IMR-90 (cell line): ENCODE measurements around the gene LPO. TPM values are rescaled to one million over a fixed set of nuclear protein-coding genes. Genes with fewer than 3 reads are reported as not detected.

Experiments used
- ATAC-seq: fragments of 200-7000 bp; cut with Tn5 transposase; 2 replicates; pipeline ENCODE4 v1.9.1; 2020; ENCODE audit warnings: low read depth, mild to moderate bottlenecking, moderate library complexity
- BruUV-seq: library from RNA; stranded (reverse); fragments of 400-500 nt; replicated peaks from 2 replicates; lab custom pipeline; 2021; lab: Mats Ljungman, UMichigan
- CTCF ChIA-PET: fragments of 300-600 bp; formaldehyde crosslinking; extraction: SDS; loops from one replicate; lab custom pipeline; 2021; ENCODE audit warnings: antibody characterized with exemption; lab: Yijun Ruan, JAX
- POLR2A ChIA-PET: fragments of 300-600 bp; sonication (Branson Sonifier 250); formaldehyde crosslinking; loops from one replicate; lab custom pipeline; 2022; ENCODE audit warnings: antibody characterized with exemption; ENCODE audit not compliant: unreplicated experiment; lab: Charles Lee
- DNase-seq: peaks from one replicate; pipeline ENCODE4 v3.0.0; 2013
- H2AFZ ChIP-seq: replicated peaks from 2 replicates; pipeline ENCODE3; 2013; ENCODE audit warnings: low read length, mild to moderate bottlenecking; ENCODE audit not compliant: poor library complexity
- H2AK5ac ChIP-seq: 2 replicates; pipeline ENCODE4 v1.6.1; 2013; ENCODE audit warnings: low read depth, low read length, inconsistent platforms
- H2AK9ac ChIP-seq: replicated peaks from 2 replicates; pipeline ENCODE3; 2013; ENCODE audit warnings: mild to moderate bottlenecking, low read depth, low read length, moderate library complexity; ENCODE audit not compliant: poor library complexity
- H2BK120ac ChIP-seq: 2 replicates; pipeline ENCODE4 v1.6.1; 2013; ENCODE audit warnings: low read depth, low read length, inconsistent platforms
- H2BK15ac ChIP-seq: 3 replicates; pipeline ENCODE4 v1.6.1; 2013; ENCODE audit warnings: low read depth, low read length, inconsistent platforms
- H2BK20ac ChIP-seq: 2 replicates; pipeline ENCODE4 v1.6.1; 2013; ENCODE audit warnings: low read depth, mild to moderate bottlenecking, inconsistent platforms, low read length, moderate library complexity
- H2BK5ac ChIP-seq: 2 replicates; pipeline ENCODE4 v1.6.1; 2013; ENCODE audit warnings: mild to moderate bottlenecking, low read depth, low read length, inconsistent platforms; ENCODE audit not compliant: poor library complexity, severe bottlenecking
- H3K14ac ChIP-seq: replicated peaks from 2 replicates; pipeline ENCODE4 v1.6.1; 2013; ENCODE audit warnings: low read depth, low read length, inconsistent platforms
- H3K18ac ChIP-seq: 2 replicates; pipeline ENCODE4 v1.6.1; 2013; ENCODE audit warnings: low read depth, low read length, control low read depth
- H3K23ac ChIP-seq: 2 replicates; pipeline ENCODE4 v1.6.1; 2013; ENCODE audit warnings: low read depth, low read length, inconsistent platforms
- H3K27ac ChIP-seq: 2 replicates; pipeline ENCODE4 v1.5.1; 2013; ENCODE audit warnings: mild to moderate bottlenecking, control low read depth, low read length; ENCODE audit not compliant: insufficient read depth
- H3K27me3 ChIP-seq: 2 replicates; pipeline ENCODE4 v1.6.1; 2013; ENCODE audit warnings: low read length; ENCODE audit not compliant: control insufficient read depth, insufficient read depth
- H3K36me3 ChIP-seq: 2 replicates; pipeline ENCODE4 v1.6.1; 2013; ENCODE audit warnings: low read length, mixed read lengths; ENCODE audit not compliant: control insufficient read depth, insufficient read depth
- H3K4ac ChIP-seq: 2 replicates; pipeline ENCODE4 v1.6.1; 2013; ENCODE audit warnings: low read depth, low read length, inconsistent platforms
- H3K4me1 ChIP-seq: 2 replicates; pipeline ENCODE4 v1.6.1; 2013; ENCODE audit warnings: low read length, mixed read lengths; ENCODE audit not compliant: control insufficient read depth, insufficient read depth
- H3K4me2 ChIP-seq: 2 replicates; pipeline ENCODE4 v1.6.1; 2013; ENCODE audit warnings: low read depth, mild to moderate bottlenecking, control low read depth, low read length, moderate library complexity
- H3K4me3 ChIP-seq: 2 replicates; pipeline ENCODE4 v1.5.1; 2013; ENCODE audit warnings: low read depth, mild to moderate bottlenecking, control low read depth, low read length, moderate library complexity; ENCODE audit not compliant: insufficient read depth
- H3K56ac ChIP-seq: 2 replicates; pipeline ENCODE4 v1.6.1; 2013; ENCODE audit warnings: low read length, inconsistent platforms; ENCODE audit not compliant: insufficient read depth; ENCODE audit errors: extremely low read depth
- H3K79me1 ChIP-seq, 2 experiments: 2 replicates each; pipeline ENCODE4 v1.6.1; 2013; ENCODE audit warnings: low read length in 2 of 2, inconsistent platforms in 1 of 2, low read depth in 1 of 2
- H3K9ac ChIP-seq: 2 replicates; pipeline ENCODE4 v1.6.1; 2013; ENCODE audit warnings: low read depth, low read length, control low read depth
- H3K9me1 ChIP-seq: 2 replicates; pipeline ENCODE4 v1.6.1; 2013; ENCODE audit warnings: low read length, inconsistent platforms; ENCODE audit not compliant: insufficient read depth
- H3K9me3 ChIP-seq: 2 replicates; pipeline ENCODE4 v1.6.1; 2013; ENCODE audit warnings: low read length; ENCODE audit not compliant: control insufficient read depth, insufficient read depth
- H4K20me1 ChIP-seq: 2 replicates; pipeline ENCODE4 v1.6.1; 2013; ENCODE audit warnings: low read length, inconsistent platforms; ENCODE audit not compliant: insufficient read depth
- H4K5ac ChIP-seq: 2 replicates; pipeline ENCODE4 v1.6.1; 2013; ENCODE audit warnings: mild to moderate bottlenecking, low read depth, low read length, control low read depth
- H4K8ac ChIP-seq, 2 experiments: 2 replicates each; pipeline ENCODE4 v1.6.1; 2013; ENCODE audit warnings: low read depth in 2 of 2, low read length in 2 of 2, control low read depth in 1 of 2, inconsistent platforms in 1 of 2
- H4K91ac ChIP-seq: 2 replicates; pipeline ENCODE4 v1.6.1; 2013; ENCODE audit warnings: low read depth, low read length, inconsistent platforms; ENCODE audit not compliant: insufficient read depth
- BHLHE40 ChIP-seq: fragments of 150-350 bp; IDR thresholded peaks from 2 replicates; pipeline ENCODE4 v1.6.1; 2016; ENCODE audit warnings: mild to moderate bottlenecking, low read depth, low read length
- CEBPB ChIP-seq: IDR thresholded peaks from 2 replicates; pipeline ENCODE4 v1.6.1; 2012; ENCODE audit warnings: low read depth, low read length, improper control_type of control experiment
- CTCF ChIP-seq: conservative IDR thresholded peaks from 2 replicates; pipeline ENCODE4 v1.5.1; 2012; ENCODE audit warnings: mild to moderate bottlenecking, low read depth, low read length, improper control_type of control experiment
- ELK1 ChIP-seq: fragments of 150-350 bp; IDR thresholded peaks from 2 replicates; pipeline ENCODE4 v1.6.1; 2016; ENCODE audit warnings: low read depth, mild to moderate bottlenecking, low read length, moderate library complexity, borderline replicate concordance
- FOS ChIP-seq: fragments of 150-350 bp; IDR thresholded peaks from 2 replicates; pipeline ENCODE4 v1.6.1; 2016; ENCODE audit warnings: low read depth, low read length
- MAFK ChIP-seq: IDR thresholded peaks from 2 replicates; pipeline ENCODE4 v1.6.1; 2012; ENCODE audit warnings: low read depth, low read length, improper control_type of control experiment
- MAZ ChIP-seq: IDR thresholded peaks from 2 replicates; pipeline ENCODE4 v1.6.1; 2012; ENCODE audit warnings: low read depth, mild to moderate bottlenecking, low read length, improper control_type of control experiment, moderate library complexity, borderline replicate concordance
- NFE2L2 ChIP-seq: fragments of 150-350 bp; IDR thresholded peaks from 2 replicates; pipeline ENCODE4 v1.6.1; 2016; ENCODE audit warnings: low read depth, mild to moderate bottlenecking, low read length
- POLR2A ChIP-seq: IDR thresholded peaks from 2 replicates; pipeline ENCODE4 v1.6.1; 2012; ENCODE audit warnings: mild to moderate bottlenecking, low read depth, low read length
- RAD21 ChIP-seq: IDR thresholded peaks from 2 replicates; pipeline ENCODE4 v1.6.1; 2012; ENCODE audit warnings: low read length, improper control_type of control experiment
- RCOR1 ChIP-seq: IDR thresholded peaks from 2 replicates; pipeline ENCODE4 v1.6.1; 2012; ENCODE audit warnings: mild to moderate bottlenecking, low read length, improper control_type of control experiment; ENCODE audit not compliant: insufficient replicate concordance
- RFX5 ChIP-seq: IDR thresholded peaks from 2 replicates; pipeline ENCODE4 v1.8.0; 2012; ENCODE audit warnings: low read depth, mild to moderate bottlenecking, low read length, moderate library complexity
- WGBS, 2 experiments: methylation state at CpG; one replicate each; pipeline versions ENCODE4 v1.1.5 to v1.1.7; 2013; ENCODE audit warnings: missing lambda C conversion rate in 2 of 2; ENCODE audit not compliant: insufficient read length in 1 of 2; ENCODE audit errors: extremely low coverage in 2 of 2; 5-methylcytosine and 5-hydroxymethylcytosine counted together
- dilution Hi-C: fragments of 300-500 bp; cut with HindIII; formaldehyde crosslinking; loops from one replicate; pipeline ENCODE4 v1.14.3; 2018; ENCODE audit warnings: low sequenced_read_pairs; ENCODE audit not compliant: unreplicated experiment
- in situ Hi-C: fragments of 300-500 bp; cut with MboI; formaldehyde crosslinking; loops from 3 replicates; pipeline ENCODE4 v1.14.3; 2019; ENCODE audit warnings: low sequenced_read_pairs, inconsistent platforms, mixed read lengths
- intact Hi-C: fragments of 100-400 bp; cut with micrococcal nuclease; formaldehyde crosslinking; loops from 2 replicates; pipeline ENCODE4 v1.10.0; 2022
- polyA plus RNA-seq, 3 experiments: library from polyadenylated mRNA; depleted of rRNA; stranded (reverse); fragments of >200 nt; gene quantifications; 2 replicates each; pipeline ENCODE4 v1.2.3, GENCODE V29; 2012; ENCODE audit warnings: low replicate concordance in 1 of 3
- total RNA-seq: library from RNA; depleted of rRNA; stranded (reverse); fragments of >200 nt; gene quantifications from 2 replicates; pipeline ENCODE4 v1.2.3, GENCODE V29; 2012

The LPO gene
- total and polyA plus RNA-seq, 2 of the 4 experiments (the other 2 are of a cell fraction) = not detected

- H3K79me1 ChIP-seq = peaks cover 5% of the 10 kb centered on the region in 2 experiments; a peak in 2 of 4 replicates
- peaks cover 3% of the 10 kb centered on the region; the same call in 1 of the 2 replicates for H3K4me1 ChIP-seq
- H2BK120ac ChIP-seq = no peak overlapping the region
- H3K36me3 ChIP-seq = peaks cover 9% of the 10 kb centered on the region
- dilution Hi-C loops (no loop called here), intact Hi-C loops (no loop called here), in situ Hi-C loops (no loop called here)
- no peak overlapping the region for H2AK5ac ChIP-seq
- H3K27ac ChIP-seq = no peak overlapping the region
- H2BK15ac ChIP-seq = no peak overlapping the region
- H3K9me3 ChIP-seq = no peaks in the 10 kb centered on the region
- DNase-seq (no peak), ATAC-seq (no peak)
- ChIA-PET POLR2A (no interaction called here), CTCF (interaction anchor here (0.7 kb wide), 1 partner anchor 17 kb away, joined by 4 read pairs; no protein-coding TSS in a partner anchor)
- H3K9ac ChIP-seq = no peak overlapping the region
- H2BK20ac ChIP-seq = no peak overlapping the region
- 61% methylated on average over 2 of the region's 3 CpGs; no CpG with 5 or more reads in 1 of the 2 experiments for WGBS, 2 experiments
- no peak overlapping the region for H2AFZ ChIP-seq
- H3K18ac ChIP-seq = no peak overlapping the region
- H3K56ac ChIP-seq = no peak overlapping the region
- BruUV-seq = no TSS peak
- H3K14ac ChIP-seq = no peak overlapping the region
- no peak overlapping the region for H4K5ac ChIP-seq
- no peaks in the 10 kb centered on the region for H3K27me3 ChIP-seq
- H2BK5ac ChIP-seq = no peak overlapping the region
- H4K8ac ChIP-seq = no peak overlapping the region
- H4K91ac ChIP-seq = no peak overlapping the region
- H3K4me2 ChIP-seq = no peak overlapping the region
- H3K4ac ChIP-seq = no peak overlapping the region
- no peak overlapping the region for H3K4me3 ChIP-seq
- no peak overlapping the region for H2AK9ac ChIP-seq
- no peaks in the 10 kb centered on the region for H4K20me1 ChIP-seq
- TF ChIP-seq ELK1 (no peak), RAD21 (no peak), RFX5 (no peak), BHLHE40 (no peak), POLR2A (no peak), MAFK (no peak), NFE2L2 (no peak), MAZ (no peak), RCOR1 (no peak), CTCF (no peak), CEBPB (no peak), FOS (no peak)
- peaks cover 5% of the 10 kb centered on the region; the same call in 1 of the 2 replicates for H3K9me1 ChIP-seq
- H3K23ac ChIP-seq = no peak overlapping the region
Measured at GRCh38 chr17:58217766-58218165, 20.6 kb upstream of the LPO start.
